Fibroblast of mammary gland (primary cell): Measurements from ENCODE around the gene SLC38A2.

ENCODE experiments used
- DNase-seq: peaks from one replicate; pipeline ENCODE4 v3.0.0-alpha.2; 2010; ENCODE audit warnings: low read depth
- H3K4me3 ChIP-seq: 2 replicates; pipeline ENCODE4 v1.5.1; 2011; ENCODE audit warnings: low read depth, mild to moderate bottlenecking, low read length, moderate library complexity; ENCODE audit not compliant: control insufficient read depth
- TF ChIP-seq, protein P1 (sequence below): conservative IDR thresholded peaks from 2 replicates; pipeline ENCODE4 v1.5.1; 2011; ENCODE audit warnings: low read depth, low read length, inconsistent platforms; ENCODE audit not compliant: control insufficient read depth, insufficient read depth

Gene SLC38A2

DNA sequence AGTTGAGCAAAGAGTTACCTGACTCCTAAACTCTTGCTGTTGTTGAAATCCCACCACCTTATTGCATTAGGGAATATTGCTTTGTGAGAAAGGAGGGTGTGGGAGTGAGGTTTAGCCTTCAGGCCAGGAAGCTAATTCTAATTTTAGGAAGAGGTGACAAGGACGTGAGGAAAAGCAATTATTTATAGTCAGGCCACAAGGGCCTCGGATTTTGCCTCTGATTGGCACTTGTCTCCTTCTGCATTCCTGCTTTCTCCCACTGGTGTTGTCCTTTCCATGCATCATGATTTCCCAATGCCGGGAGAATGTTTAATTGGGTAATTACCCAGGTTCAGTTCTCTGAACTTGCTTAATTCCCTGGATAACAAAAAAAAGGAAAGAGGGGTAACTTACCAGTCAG, 37.9 kb upstream of the SLC38A2 start:
- DNase-seq = no peak
- TF ChIP-seq, protein P1, sequence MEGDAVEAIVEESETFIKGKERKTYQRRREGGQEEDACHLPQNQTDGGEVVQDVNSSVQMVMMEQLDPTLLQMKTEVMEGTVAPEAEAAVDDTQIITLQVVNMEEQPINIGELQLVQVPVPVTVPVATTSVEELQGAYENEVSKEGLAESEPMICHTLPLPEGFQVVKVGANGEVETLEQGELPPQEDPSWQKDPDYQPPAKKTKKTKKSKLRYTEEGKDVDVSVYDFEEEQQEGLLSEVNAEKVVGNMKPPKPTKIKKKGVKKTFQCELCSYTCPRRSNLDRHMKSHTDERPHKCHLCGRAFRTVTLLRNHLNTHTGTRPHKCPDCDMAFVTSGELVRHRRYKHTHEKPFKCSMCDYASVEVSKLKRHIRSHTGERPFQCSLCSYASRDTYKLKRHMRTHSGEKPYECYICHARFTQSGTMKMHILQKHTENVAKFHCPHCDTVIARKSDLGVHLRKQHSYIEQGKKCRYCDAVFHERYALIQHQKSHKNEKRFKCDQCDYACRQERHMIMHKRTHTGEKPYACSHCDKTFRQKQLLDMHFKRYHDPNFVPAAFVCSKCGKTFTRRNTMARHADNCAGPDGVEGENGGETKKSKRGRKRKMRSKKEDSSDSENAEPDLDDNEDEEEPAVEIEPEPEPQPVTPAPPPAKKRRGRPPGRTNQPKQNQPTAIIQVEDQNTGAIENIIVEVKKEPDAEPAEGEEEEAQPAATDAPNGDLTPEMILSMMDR = no peak
- H3K4me3 ChIP-seq = no peak overlapping the region

DNA sequence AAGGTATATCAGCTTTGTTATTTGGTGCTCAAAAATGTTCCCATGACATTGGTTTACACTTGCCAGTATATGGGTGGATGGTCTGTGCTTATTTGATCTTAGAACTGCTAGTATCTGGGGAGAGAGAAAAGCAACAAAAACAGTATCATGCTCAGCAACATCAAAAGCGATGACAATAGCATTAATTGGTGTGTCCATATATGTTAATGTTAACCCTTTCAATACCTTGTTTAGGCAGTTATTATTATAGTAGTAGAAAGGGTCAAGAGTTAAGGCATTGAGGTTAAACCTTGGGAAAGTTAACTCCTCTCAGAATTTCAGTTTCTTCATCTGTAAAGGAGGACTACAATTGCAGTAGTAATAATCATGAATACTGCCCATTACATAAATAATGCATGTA, 37.4 kb upstream of the SLC38A2 start:
- DNase-seq = no peak
- H3K4me3 ChIP-seq = no peak overlapping the region
- TF ChIP-seq, protein P1 = no peak

DNA sequence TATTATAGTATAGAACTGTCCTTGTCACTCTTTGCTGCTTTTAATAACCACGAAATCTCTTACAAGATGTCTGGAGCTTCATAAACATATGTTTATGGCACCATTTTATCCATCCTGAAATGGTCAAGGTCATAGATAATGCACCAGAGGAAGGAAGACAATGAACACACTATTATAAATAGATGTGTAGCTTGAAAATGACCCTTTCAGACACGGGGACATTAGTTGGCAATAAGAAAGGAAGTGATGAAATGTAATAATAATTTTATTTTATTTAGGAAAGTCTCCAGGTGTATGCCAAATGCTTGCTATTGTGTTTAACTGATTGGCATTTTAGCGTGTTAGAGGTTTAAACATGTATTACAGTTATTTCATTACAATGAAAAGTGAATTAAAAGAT, 36.8 kb upstream of the SLC38A2 start:
- DNase-seq = no peak

DNA sequence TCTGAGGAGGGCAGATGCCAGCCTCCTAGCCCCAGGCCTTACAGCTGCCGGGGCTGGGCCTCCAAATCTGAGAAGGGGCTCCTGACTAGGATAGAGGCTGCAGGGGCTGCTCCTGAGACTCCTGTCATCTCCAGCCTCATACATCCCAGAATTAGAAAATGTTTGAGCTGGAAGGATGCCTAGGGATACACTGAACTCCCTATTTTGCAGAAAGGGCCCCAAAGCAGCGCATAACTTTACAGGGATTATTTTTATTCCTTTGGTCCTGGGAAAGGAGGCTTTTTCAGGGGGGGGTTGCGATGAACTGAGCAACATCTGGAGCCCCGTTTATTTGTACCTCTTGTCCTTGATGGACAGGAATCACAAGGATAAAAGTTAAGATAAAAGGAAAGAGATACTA, 35.9 kb upstream of the SLC38A2 start:
- DNase-seq = no peak
- H3K4me3 ChIP-seq = no peak overlapping the region
- TF ChIP-seq, protein P1 = no peak

More for the DNA sequence above, 36.8 kb upstream of the SLC38A2 start:
- no peak overlapping the region for H3K4me3 ChIP-seq
- TF ChIP-seq, protein P1 = no peak

DNA sequence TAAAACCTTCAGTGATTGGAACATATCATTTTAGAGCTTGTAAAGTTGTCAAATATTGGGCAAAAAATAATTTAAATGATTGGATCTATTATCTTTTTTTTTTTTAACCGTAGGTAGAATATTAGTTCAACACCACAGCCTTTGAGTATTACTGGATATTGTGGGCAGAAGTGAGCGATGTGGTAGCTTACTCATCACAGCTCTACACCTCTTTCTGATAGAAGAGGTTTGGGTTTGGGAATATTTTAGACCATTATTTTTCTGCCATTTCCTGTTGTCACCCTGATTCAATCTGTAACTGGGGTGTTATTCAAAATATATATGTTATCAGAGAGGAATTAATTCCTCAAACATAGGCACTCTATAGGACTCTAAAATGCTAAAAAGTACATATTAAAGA, 34.8 kb upstream of the SLC38A2 start:
- TF ChIP-seq, protein P1 = no peak
- DNase-seq = no peak
- no peak overlapping the region for H3K4me3 ChIP-seq

DNA sequence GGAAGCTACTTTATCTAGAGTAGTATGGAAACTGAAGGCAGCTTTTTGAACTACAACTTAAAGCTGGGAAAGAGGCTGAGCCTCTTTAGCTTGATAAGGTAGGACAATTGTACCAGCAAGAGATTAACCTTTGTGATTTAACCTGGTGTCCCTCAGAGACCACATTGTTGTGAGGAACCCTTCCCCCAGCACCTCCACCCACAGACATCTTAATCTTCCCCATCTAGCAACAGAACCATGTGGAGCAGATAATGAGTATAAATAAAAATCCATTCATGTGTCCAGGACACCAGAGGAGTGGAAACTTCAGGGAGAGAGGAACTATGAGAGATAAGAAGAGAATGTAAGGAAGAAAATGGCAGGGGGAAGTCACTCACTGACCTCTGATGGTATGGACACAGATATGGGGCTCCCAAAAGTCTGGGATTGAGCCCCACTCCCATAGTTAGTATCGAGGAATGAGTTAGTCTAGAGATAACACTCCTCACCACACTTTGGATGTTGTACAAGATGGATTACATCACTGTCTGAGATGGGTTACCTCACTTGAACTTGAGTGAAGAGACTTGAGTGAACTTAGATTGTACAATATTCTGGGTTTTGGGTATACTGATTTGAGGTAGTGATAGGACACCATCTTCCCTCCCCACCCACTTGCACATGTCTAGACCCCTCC, 33.9 kb upstream of the SLC38A2 start:
- TF ChIP-seq, protein P1 = no peak
- no peak for DNase-seq
- no peak overlapping the region for H3K4me3 ChIP-seq

DNA sequence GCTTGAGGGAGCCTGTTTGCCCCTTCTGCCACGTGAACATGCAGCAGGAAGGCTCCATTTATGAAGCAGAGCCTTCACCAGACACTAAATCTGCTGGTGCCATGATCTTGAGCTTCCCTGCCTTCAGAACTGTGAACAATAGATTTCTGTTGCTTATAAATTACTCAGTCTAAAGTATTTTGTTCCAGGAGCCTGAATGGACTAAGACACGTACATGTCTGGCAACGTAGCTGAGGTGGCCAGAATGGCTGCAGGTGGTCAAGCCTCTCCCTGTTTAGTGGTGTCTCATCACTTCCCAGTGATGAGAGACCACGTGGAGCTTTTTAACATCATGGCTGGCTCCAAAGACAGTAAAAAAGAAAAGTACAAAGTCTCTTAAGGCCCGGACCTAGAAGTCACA, 32.2 kb upstream of the SLC38A2 start:
- no peak overlapping the region for H3K4me3 ChIP-seq
- TF ChIP-seq, protein P1 = no peak

More for the DNA sequence above, 32.2 kb upstream of the SLC38A2 start:
- no peak for DNase-seq
